IMR-90 (cell line): ENCODE data around the gene GALNT12. TPM values are rescaled to one million over a fixed set of nuclear protein-coding genes. Genes with fewer than 3 reads are reported as not detected.

Source experiments
- ATAC-seq: fragments of 200-7000 bp; cut with Tn5 transposase; 2 replicates; pipeline ENCODE4 v1.9.1; 2020; ENCODE audit warnings: low read depth, mild to moderate bottlenecking, moderate library complexity
- BruUV-seq: library from RNA; stranded (reverse); fragments of 400-500 nt; replicated peaks from 2 replicates; lab custom pipeline; 2021; lab: Mats Ljungman, UMichigan
- CTCF ChIA-PET: fragments of 300-600 bp; formaldehyde crosslinking; extraction: SDS; loops from one replicate; lab custom pipeline; 2021; ENCODE audit warnings: antibody characterized with exemption; lab: Yijun Ruan, JAX
- POLR2A ChIA-PET: fragments of 300-600 bp; sonication (Branson Sonifier 250); formaldehyde crosslinking; loops from one replicate; lab custom pipeline; 2022; ENCODE audit warnings: antibody characterized with exemption; ENCODE audit not compliant: unreplicated experiment; lab: Charles Lee
- DNase-seq: peaks from one replicate; pipeline ENCODE4 v3.0.0; 2013
- H2AFZ ChIP-seq: replicated peaks from 2 replicates; pipeline ENCODE3; 2013; ENCODE audit warnings: low read length, mild to moderate bottlenecking; ENCODE audit not compliant: poor library complexity
- H2AK5ac ChIP-seq: 2 replicates; pipeline ENCODE4 v1.6.1; 2013; ENCODE audit warnings: low read depth, low read length, inconsistent platforms
- H2AK9ac ChIP-seq: replicated peaks from 2 replicates; pipeline ENCODE3; 2013; ENCODE audit warnings: mild to moderate bottlenecking, low read depth, low read length, moderate library complexity; ENCODE audit not compliant: poor library complexity
- H2BK120ac ChIP-seq: 2 replicates; pipeline ENCODE4 v1.6.1; 2013; ENCODE audit warnings: low read depth, low read length, inconsistent platforms
- H2BK15ac ChIP-seq: 3 replicates; pipeline ENCODE4 v1.6.1; 2013; ENCODE audit warnings: low read depth, low read length, inconsistent platforms
- H2BK20ac ChIP-seq: 2 replicates; pipeline ENCODE4 v1.6.1; 2013; ENCODE audit warnings: low read depth, mild to moderate bottlenecking, inconsistent platforms, low read length, moderate library complexity
- H2BK5ac ChIP-seq: 2 replicates; pipeline ENCODE4 v1.6.1; 2013; ENCODE audit warnings: mild to moderate bottlenecking, low read depth, low read length, inconsistent platforms; ENCODE audit not compliant: poor library complexity, severe bottlenecking
- H3K14ac ChIP-seq: replicated peaks from 2 replicates; pipeline ENCODE4 v1.6.1; 2013; ENCODE audit warnings: low read depth, low read length, inconsistent platforms
- H3K18ac ChIP-seq: 2 replicates; pipeline ENCODE4 v1.6.1; 2013; ENCODE audit warnings: low read depth, low read length, control low read depth
- H3K23ac ChIP-seq: 2 replicates; pipeline ENCODE4 v1.6.1; 2013; ENCODE audit warnings: low read depth, low read length, inconsistent platforms
- H3K27ac ChIP-seq: 2 replicates; pipeline ENCODE4 v1.5.1; 2013; ENCODE audit warnings: mild to moderate bottlenecking, control low read depth, low read length; ENCODE audit not compliant: insufficient read depth
- H3K27me3 ChIP-seq: 2 replicates; pipeline ENCODE4 v1.6.1; 2013; ENCODE audit warnings: low read length; ENCODE audit not compliant: control insufficient read depth, insufficient read depth
- H3K36me3 ChIP-seq: 2 replicates; pipeline ENCODE4 v1.6.1; 2013; ENCODE audit warnings: low read length, mixed read lengths; ENCODE audit not compliant: control insufficient read depth, insufficient read depth
- H3K4ac ChIP-seq: 2 replicates; pipeline ENCODE4 v1.6.1; 2013; ENCODE audit warnings: low read depth, low read length, inconsistent platforms
- H3K4me1 ChIP-seq: 2 replicates; pipeline ENCODE4 v1.6.1; 2013; ENCODE audit warnings: low read length, mixed read lengths; ENCODE audit not compliant: control insufficient read depth, insufficient read depth
- H3K4me2 ChIP-seq: 2 replicates; pipeline ENCODE4 v1.6.1; 2013; ENCODE audit warnings: low read depth, mild to moderate bottlenecking, control low read depth, low read length, moderate library complexity
- H3K4me3 ChIP-seq: 2 replicates; pipeline ENCODE4 v1.5.1; 2013; ENCODE audit warnings: low read depth, mild to moderate bottlenecking, control low read depth, low read length, moderate library complexity; ENCODE audit not compliant: insufficient read depth
- H3K56ac ChIP-seq: 2 replicates; pipeline ENCODE4 v1.6.1; 2013; ENCODE audit warnings: low read length, inconsistent platforms; ENCODE audit not compliant: insufficient read depth; ENCODE audit errors: extremely low read depth
- H3K79me1 ChIP-seq, 2 experiments: 2 replicates each; pipeline ENCODE4 v1.6.1; 2013; ENCODE audit warnings: low read length in 2 of 2, inconsistent platforms in 1 of 2, low read depth in 1 of 2
- H3K9ac ChIP-seq: 2 replicates; pipeline ENCODE4 v1.6.1; 2013; ENCODE audit warnings: low read depth, low read length, control low read depth
- H3K9me1 ChIP-seq: 2 replicates; pipeline ENCODE4 v1.6.1; 2013; ENCODE audit warnings: low read length, inconsistent platforms; ENCODE audit not compliant: insufficient read depth
- H3K9me3 ChIP-seq: 2 replicates; pipeline ENCODE4 v1.6.1; 2013; ENCODE audit warnings: low read length; ENCODE audit not compliant: control insufficient read depth, insufficient read depth
- H4K20me1 ChIP-seq: 2 replicates; pipeline ENCODE4 v1.6.1; 2013; ENCODE audit warnings: low read length, inconsistent platforms; ENCODE audit not compliant: insufficient read depth
- H4K5ac ChIP-seq: 2 replicates; pipeline ENCODE4 v1.6.1; 2013; ENCODE audit warnings: mild to moderate bottlenecking, low read depth, low read length, control low read depth
- H4K8ac ChIP-seq, 2 experiments: 2 replicates each; pipeline ENCODE4 v1.6.1; 2013; ENCODE audit warnings: low read depth in 2 of 2, low read length in 2 of 2, control low read depth in 1 of 2, inconsistent platforms in 1 of 2
- H4K91ac ChIP-seq: 2 replicates; pipeline ENCODE4 v1.6.1; 2013; ENCODE audit warnings: low read depth, low read length, inconsistent platforms; ENCODE audit not compliant: insufficient read depth
- BHLHE40 ChIP-seq: fragments of 150-350 bp; IDR thresholded peaks from 2 replicates; pipeline ENCODE4 v1.6.1; 2016; ENCODE audit warnings: mild to moderate bottlenecking, low read depth, low read length
- CEBPB ChIP-seq: IDR thresholded peaks from 2 replicates; pipeline ENCODE4 v1.6.1; 2012; ENCODE audit warnings: low read depth, low read length, improper control_type of control experiment
- CHD1 ChIP-seq: IDR thresholded peaks from 2 replicates; pipeline ENCODE4 v1.6.1; 2012; ENCODE audit warnings: low read depth, low read length, improper control_type of control experiment
- FOS ChIP-seq: fragments of 150-350 bp; IDR thresholded peaks from 2 replicates; pipeline ENCODE4 v1.6.1; 2016; ENCODE audit warnings: low read depth, low read length
- MAFK ChIP-seq: IDR thresholded peaks from 2 replicates; pipeline ENCODE4 v1.6.1; 2012; ENCODE audit warnings: low read depth, low read length, improper control_type of control experiment
- MAZ ChIP-seq: IDR thresholded peaks from 2 replicates; pipeline ENCODE4 v1.6.1; 2012; ENCODE audit warnings: low read depth, mild to moderate bottlenecking, low read length, improper control_type of control experiment, moderate library complexity, borderline replicate concordance
- MXI1 ChIP-seq: IDR thresholded peaks from 2 replicates; pipeline ENCODE4 v1.6.1; 2012; ENCODE audit warnings: low read depth, mild to moderate bottlenecking, low read length, moderate library complexity, borderline replicate concordance
- NFE2L2 ChIP-seq: fragments of 150-350 bp; IDR thresholded peaks from 2 replicates; pipeline ENCODE4 v1.6.1; 2016; ENCODE audit warnings: low read depth, mild to moderate bottlenecking, low read length
- POLR2A ChIP-seq: IDR thresholded peaks from 2 replicates; pipeline ENCODE4 v1.6.1; 2012; ENCODE audit warnings: mild to moderate bottlenecking, low read depth, low read length
- RAD21 ChIP-seq: IDR thresholded peaks from 2 replicates; pipeline ENCODE4 v1.6.1; 2012; ENCODE audit warnings: low read length, improper control_type of control experiment
- RCOR1 ChIP-seq: IDR thresholded peaks from 2 replicates; pipeline ENCODE4 v1.6.1; 2012; ENCODE audit warnings: mild to moderate bottlenecking, low read length, improper control_type of control experiment; ENCODE audit not compliant: insufficient replicate concordance
- RFX5 ChIP-seq: IDR thresholded peaks from 2 replicates; pipeline ENCODE4 v1.8.0; 2012; ENCODE audit warnings: low read depth, mild to moderate bottlenecking, low read length, moderate library complexity
- SMC3 ChIP-seq: fragments of 150-350 bp; IDR thresholded peaks from 2 replicates; pipeline ENCODE4 v1.6.1; 2016; ENCODE audit warnings: low read depth, mild to moderate bottlenecking, antibody characterized with exemption, low read length, moderate library complexity
- WGBS, 2 experiments: methylation state at CpG; one replicate each; pipeline versions ENCODE4 v1.1.5 to v1.1.7; 2013; ENCODE audit warnings: missing lambda C conversion rate in 2 of 2; ENCODE audit not compliant: insufficient read length in 1 of 2; ENCODE audit errors: extremely low coverage in 2 of 2; 5-methylcytosine and 5-hydroxymethylcytosine counted together
- dilution Hi-C: fragments of 300-500 bp; cut with HindIII; formaldehyde crosslinking; loops from one replicate; pipeline ENCODE4 v1.14.3; 2018; ENCODE audit warnings: low sequenced_read_pairs; ENCODE audit not compliant: unreplicated experiment
- in situ Hi-C: fragments of 300-500 bp; cut with MboI; formaldehyde crosslinking; loops from 3 replicates; pipeline ENCODE4 v1.14.3; 2019; ENCODE audit warnings: low sequenced_read_pairs, inconsistent platforms, mixed read lengths
- intact Hi-C: fragments of 100-400 bp; cut with micrococcal nuclease; formaldehyde crosslinking; loops from 2 replicates; pipeline ENCODE4 v1.10.0; 2022
- polyA plus RNA-seq, 3 experiments: library from polyadenylated mRNA; depleted of rRNA; stranded (reverse); fragments of >200 nt; gene quantifications; 2 replicates each; pipeline ENCODE4 v1.2.3, GENCODE V29; 2012; ENCODE audit warnings: low replicate concordance in 1 of 3
- total RNA-seq: library from RNA; depleted of rRNA; stranded (reverse); fragments of >200 nt; gene quantifications from 2 replicates; pipeline ENCODE4 v1.2.3, GENCODE V29; 2012
- TF ChIP-seq, protein P1 (sequence below): fragments of 150-350 bp; IDR thresholded peaks from 2 replicates; pipeline ENCODE4 v1.6.1; 2016; ENCODE audit warnings: low read depth, mild to moderate bottlenecking, low read length, moderate library complexity, borderline replicate concordance
- TF ChIP-seq, protein P2 (sequence below): conservative IDR thresholded peaks from 2 replicates; pipeline ENCODE4 v1.5.1; 2012; ENCODE audit warnings: mild to moderate bottlenecking, low read depth, low read length, improper control_type of control experiment
- TF ChIP-seq, protein P3 (sequence below): fragments of 150-350 bp; IDR thresholded peaks from 2 replicates; pipeline ENCODE4 v1.6.1; 2017; ENCODE audit warnings: mild to moderate bottlenecking, antibody characterized with exemption, low read length, low read depth

GALNT12 gene
- total and polyA plus RNA-seq, 2 of the 4 experiments (the other 2 are of a cell fraction): 2.3 to 2.5 TPM

DNA sequence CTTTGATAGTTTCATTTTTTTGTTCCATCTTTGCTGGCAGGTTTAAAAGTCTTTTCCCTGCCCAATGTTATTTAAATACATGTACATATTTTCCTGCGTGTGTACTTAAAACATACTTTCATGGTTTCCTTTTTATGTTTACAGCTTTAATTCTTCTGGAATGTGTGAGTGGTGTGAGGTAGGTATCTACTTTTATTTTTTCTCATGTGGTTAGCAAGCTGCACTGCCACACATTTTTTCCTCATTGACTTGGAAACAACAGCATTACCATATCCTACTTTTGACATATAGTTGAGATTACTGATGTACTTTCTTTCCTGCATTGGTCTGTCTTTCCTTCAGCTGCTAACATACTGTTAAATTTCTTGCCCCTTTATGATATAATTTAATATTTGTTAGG, 84.8 kb downstream of the GALNT12 start:
- Histone ChIP-seq H3K18ac (peak overlapping the region; percentile 97), H2AK9ac (no peak overlapping the region), H2BK15ac (no peak overlapping the region), H4K8ac (peak overlapping the region in 1 of 2 experiments; percentile 29; a peak in 1 of 4 replicates), H3K4ac (no peak overlapping the region), H3K36me3 (no peaks in the 10 kb centered on the region), H3K9me3 (peaks cover 4% of the 10 kb centered on the region; the same call in 1 of the 2 replicates), H3K14ac (no peak overlapping the region), H3K23ac (peak overlapping the region; percentile 75; the same call in 1 of the 2 replicates), H3K27me3 (no peaks in the 10 kb centered on the region), H3K4me1 (peaks cover 15% of the 10 kb centered on the region), H2AK5ac (no peak overlapping the region), H4K91ac (no peak overlapping the region), H4K5ac (no peak overlapping the region), H3K27ac (peak overlapping the region; percentile 22; the same call in 1 of the 2 replicates), H3K9ac (no peak overlapping the region), H2AFZ (no peak overlapping the region), H3K9me1 (peaks cover 10% of the 10 kb centered on the region), H3K56ac (0 out of 2 replicates have a peak overlapping the region, but pooled peaks have one; percentile 77), H3K4me3 (no peak overlapping the region), H3K79me1 (no peaks in the 10 kb centered on the region), H2BK20ac (0 out of 2 replicates have a peak overlapping the region, but pooled peaks have one; percentile 18), H2BK5ac (peak overlapping the region; percentile 87), H4K20me1 (no peaks in the 10 kb centered on the region), H3K4me2 (peak overlapping the region; percentile 33; the same call in 1 of the 2 replicates), H2BK120ac (peak overlapping the region; percentile 85)
- WGBS, 2 experiments: no CpG with 5 or more reads among the region's 1 CpG
- CTCF ChIA-PET: interaction anchor here (1.2 kb wide), 1 partner anchor 31 kb away, joined by 4 read pairs; no protein-coding TSS in a partner anchor
- intact Hi-C loops: no loop called here
- in situ Hi-C loops: no loop called here
- dilution Hi-C loops: no loop called here
- BruUV-seq: no TSS peak
- POLR2A ChIA-PET: interaction anchor here (0.5 kb wide), 1 partner anchor 72 kb away, joined by 6 read pairs; no protein-coding TSS in a partner anchor
- DNase-seq (peak; percentile 75), ATAC-seq (peak; percentile 79)
- TF ChIP-seq, protein P1, sequence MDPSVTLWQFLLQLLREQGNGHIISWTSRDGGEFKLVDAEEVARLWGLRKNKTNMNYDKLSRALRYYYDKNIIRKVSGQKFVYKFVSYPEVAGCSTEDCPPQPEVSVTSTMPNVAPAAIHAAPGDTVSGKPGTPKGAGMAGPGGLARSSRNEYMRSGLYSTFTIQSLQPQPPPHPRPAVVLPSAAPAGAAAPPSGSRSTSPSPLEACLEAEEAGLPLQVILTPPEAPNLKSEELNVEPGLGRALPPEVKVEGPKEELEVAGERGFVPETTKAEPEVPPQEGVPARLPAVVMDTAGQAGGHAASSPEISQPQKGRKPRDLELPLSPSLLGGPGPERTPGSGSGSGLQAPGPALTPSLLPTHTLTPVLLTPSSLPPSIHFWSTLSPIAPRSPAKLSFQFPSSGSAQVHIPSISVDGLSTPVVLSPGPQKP: no peak
- TF ChIP-seq, protein P2, sequence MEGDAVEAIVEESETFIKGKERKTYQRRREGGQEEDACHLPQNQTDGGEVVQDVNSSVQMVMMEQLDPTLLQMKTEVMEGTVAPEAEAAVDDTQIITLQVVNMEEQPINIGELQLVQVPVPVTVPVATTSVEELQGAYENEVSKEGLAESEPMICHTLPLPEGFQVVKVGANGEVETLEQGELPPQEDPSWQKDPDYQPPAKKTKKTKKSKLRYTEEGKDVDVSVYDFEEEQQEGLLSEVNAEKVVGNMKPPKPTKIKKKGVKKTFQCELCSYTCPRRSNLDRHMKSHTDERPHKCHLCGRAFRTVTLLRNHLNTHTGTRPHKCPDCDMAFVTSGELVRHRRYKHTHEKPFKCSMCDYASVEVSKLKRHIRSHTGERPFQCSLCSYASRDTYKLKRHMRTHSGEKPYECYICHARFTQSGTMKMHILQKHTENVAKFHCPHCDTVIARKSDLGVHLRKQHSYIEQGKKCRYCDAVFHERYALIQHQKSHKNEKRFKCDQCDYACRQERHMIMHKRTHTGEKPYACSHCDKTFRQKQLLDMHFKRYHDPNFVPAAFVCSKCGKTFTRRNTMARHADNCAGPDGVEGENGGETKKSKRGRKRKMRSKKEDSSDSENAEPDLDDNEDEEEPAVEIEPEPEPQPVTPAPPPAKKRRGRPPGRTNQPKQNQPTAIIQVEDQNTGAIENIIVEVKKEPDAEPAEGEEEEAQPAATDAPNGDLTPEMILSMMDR: no peak
- TF ChIP-seq NFE2L2 (no peak), POLR2A (no peak), CHD1 (no peak), RCOR1 (no peak), MAFK (no peak), BHLHE40 (no peak), RAD21 (no peak), SMC3 (no peak), MXI1 (no peak), MAZ (no peak), FOS (no peak), CEBPB (no peak), RFX5 (no peak)
- TF ChIP-seq, protein P3, sequence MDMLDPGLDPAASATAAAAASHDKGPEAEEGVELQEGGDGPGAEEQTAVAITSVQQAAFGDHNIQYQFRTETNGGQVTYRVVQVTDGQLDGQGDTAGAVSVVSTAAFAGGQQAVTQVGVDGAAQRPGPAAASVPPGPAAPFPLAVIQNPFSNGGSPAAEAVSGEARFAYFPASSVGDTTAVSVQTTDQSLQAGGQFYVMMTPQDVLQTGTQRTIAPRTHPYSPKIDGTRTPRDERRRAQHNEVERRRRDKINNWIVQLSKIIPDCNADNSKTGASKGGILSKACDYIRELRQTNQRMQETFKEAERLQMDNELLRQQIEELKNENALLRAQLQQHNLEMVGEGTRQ: no peak
